ENCODE measurements around the gene HID1. TPM values are rescaled to one million over a fixed set of nuclear protein-coding genes. Genes with fewer than 3 reads are reported as not detected.

The HID1 gene
- total and polyA plus RNA-seq, 2 of the 4 experiments (the other 2 are of a cell fraction) = 0.18 to 1.7 TPM

- Histone ChIP-seq H2BK15ac (ENCODE audit: low read depth, low read length) (no peak overlapping the region), H3K9ac (ENCODE audit: low read depth, low read length) (no peak overlapping the region), H4K5ac (ENCODE audit: low read depth, low read length) (no peak overlapping the region), H4K91ac (ENCODE audit: insufficient read depth, low read depth, low read length) (no peak overlapping the region), H3K23ac (ENCODE audit: low read depth, low read length) (no peak overlapping the region), H2BK5ac (ENCODE audit: low read depth, low read length, poor library complexity, severe bottlenecking) (no peak overlapping the region), H3K56ac (ENCODE audit: extremely low read depth, insufficient read depth, low read length) (no peak overlapping the region), H3K27me3 (ENCODE audit: control insufficient read depth, insufficient read depth, low read length) (peaks cover 62% of the 10 kb centered on the region), H3K36me3 (ENCODE audit: control insufficient read depth, insufficient read depth, low read length) (no peaks in the 10 kb centered on the region), H3K4ac (ENCODE audit: low read depth, low read length) (no peak overlapping the region), H3K9me1 (ENCODE audit: insufficient read depth, low read length) (no peaks in the 10 kb centered on the region), H2BK20ac (ENCODE audit: low read depth, low read length) (no peak overlapping the region), H4K20me1 (ENCODE audit: insufficient read depth, low read length) (no peaks in the 10 kb centered on the region), H3K4me2 (ENCODE audit: low read depth, low read length) (no peak overlapping the region), H3K18ac (ENCODE audit: low read depth, low read length) (no peak overlapping the region), H2BK120ac (ENCODE audit: low read depth, low read length) (no peak overlapping the region), H3K14ac (replicated peaks; ENCODE audit: low read depth, low read length) (no peak overlapping the region), H3K9me3 (ENCODE audit: control insufficient read depth, insufficient read depth, low read length) (no peaks in the 10 kb centered on the region), H2AK9ac (replicated peaks; ENCODE audit: low read depth, low read length, poor library complexity) (no peak overlapping the region), H3K4me1 (ENCODE audit: control insufficient read depth, insufficient read depth, low read length) (no peaks in the 10 kb centered on the region), H4K8ac (ENCODE audit: low read depth in 2 of 2, low read length in 2 of 2) (no peak overlapping the region), H3K79me1 (ENCODE audit: low read depth in 1 of 2, low read length in 2 of 2) (no peaks in the 10 kb centered on the region), H2AFZ (replicated peaks; ENCODE audit: low read length, poor library complexity) (no peak overlapping the region), H3K27ac (ENCODE audit: insufficient read depth, low read length) (no peak overlapping the region), H2AK5ac (ENCODE audit: low read depth, low read length) (no peak overlapping the region), H3K4me3 (ENCODE audit: insufficient read depth, low read depth, low read length) (no peak overlapping the region)
- dilution Hi-C loops (cut with HindIII; ENCODE audit: low sequenced_read_pairs, unreplicated experiment) (no loop called here), in situ Hi-C loops (cut with MboI; ENCODE audit: low sequenced_read_pairs) (no loop called here), intact Hi-C loops (cut with micrococcal nuclease) (no loop called here)
- ATAC-seq (ENCODE audit: low read depth) (no peak), DNase-seq (no peak)
- TF ChIP-seq MXI1 (IDR thresholded peaks at IDR 0.05; ENCODE audit: borderline replicate concordance, low read depth, low read length) = no peak
- no peak for TF ChIP-seq RAD21 (IDR thresholded peaks at IDR 0.05; ENCODE audit: low read length)
- no peak for TF ChIP-seq MAFK (IDR thresholded peaks at IDR 0.05; ENCODE audit: low read depth, low read length)
- no peak for TF ChIP-seq POLR2A (IDR thresholded peaks at IDR 0.05; ENCODE audit: low read depth, low read length)
- no peak for TF ChIP-seq CEBPB (IDR thresholded peaks at IDR 0.05; ENCODE audit: low read depth, low read length)
- TF ChIP-seq ELK1 (IDR thresholded peaks at IDR 0.05; ENCODE audit: borderline replicate concordance, low read depth, low read length) = no peak
- no peak for TF ChIP-seq RCOR1 (IDR thresholded peaks at IDR 0.05; ENCODE audit: insufficient replicate concordance, low read length)
- TF ChIP-seq NFE2L2 (IDR thresholded peaks at IDR 0.05; ENCODE audit: low read depth, low read length) = no peak
- TF ChIP-seq FOS (IDR thresholded peaks at IDR 0.05; ENCODE audit: low read depth, low read length) = no peak
- TF ChIP-seq RFX5 (IDR thresholded peaks at IDR 0.05; ENCODE audit: low read depth, low read length) = no peak
- ChIA-PET CTCF (no interaction called here), POLR2A (ENCODE audit: unreplicated experiment) (no interaction called here)
- 83% methylated on average over 1 of the region's 21 CpGs; no CpG with 5 or more reads in 1 of the 2 experiments for WGBS, 2 experiments (ENCODE audit: extremely low coverage in 2 of 2, insufficient read length in 1 of 2)
- no TSS peak for BruUV-seq (replicated peaks)
Measured at GRCh38 chr17:74941128-74941725, 31.3 kb downstream of the HID1 start.
